HG03064 (cell line): Measurements from ENCODE around the gene IRF5.
"Not testable (repeated sequence)": the region's sequence is repeated elsewhere in the genome, so short reads cannot be mapped to it uniquely, and the experiment has no call there.

Source experiments
- ATAC-seq: cut with Tn5 transposase; IDR thresholded peaks from one replicate; pipeline ENCODE4 v1.9.1; 2021; ENCODE audit warnings: low read depth; ENCODE audit not compliant: unreplicated experiment

The IRF5 gene

GRCh38 chr7:128954830-128955802 is 17.4 kb downstream of the IRF5 start:
- ATAC-seq, result peak; percentile 54

- ATAC-seq, result no peak
Observed at GRCh38 chr7:128955981-128956380, 18.3 kb downstream of the IRF5 start.

DNA sequence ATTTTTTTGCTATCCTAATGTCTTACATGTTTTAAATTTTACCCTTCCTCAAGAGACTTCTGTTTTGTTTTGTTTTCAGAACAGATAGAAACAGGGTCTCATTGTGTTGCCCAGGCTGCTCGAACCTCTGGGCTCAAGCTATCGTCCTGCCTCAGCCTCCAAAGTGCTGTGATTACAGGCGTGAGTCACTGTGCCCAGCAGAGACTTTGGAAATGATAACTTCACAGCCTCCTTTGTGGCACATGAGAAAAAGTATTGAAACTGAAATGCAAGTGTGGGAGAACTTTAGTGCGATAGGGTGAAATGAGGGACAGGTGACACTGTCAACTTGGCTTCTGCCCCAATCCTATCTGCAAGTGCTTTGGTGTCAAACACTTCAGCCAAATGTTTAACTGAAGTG is 21.6 kb downstream of the IRF5 start:
- ATAC-seq, result no peak

GRCh38 chr7:128961030-128961659 is 23.4 kb downstream of the IRF5 start:
- ATAC-seq, result no peak

- ATAC-seq, result no peak
Observed at GRCh38 chr7:128962899-128963298, 25.2 kb downstream of the IRF5 start.

GRCh38 chr7:128963327-128963757 is 25.6 kb downstream of the IRF5 start:
- ATAC-seq, result no peak

- no peak for ATAC-seq
Observed at GRCh38 chr7:128968624-128969023, 30.9 kb downstream of the IRF5 start.

- ATAC-seq, result no peak
Observed at GRCh38 chr7:128974241-128974934, 36.7 kb downstream of the IRF5 start.

DNA sequence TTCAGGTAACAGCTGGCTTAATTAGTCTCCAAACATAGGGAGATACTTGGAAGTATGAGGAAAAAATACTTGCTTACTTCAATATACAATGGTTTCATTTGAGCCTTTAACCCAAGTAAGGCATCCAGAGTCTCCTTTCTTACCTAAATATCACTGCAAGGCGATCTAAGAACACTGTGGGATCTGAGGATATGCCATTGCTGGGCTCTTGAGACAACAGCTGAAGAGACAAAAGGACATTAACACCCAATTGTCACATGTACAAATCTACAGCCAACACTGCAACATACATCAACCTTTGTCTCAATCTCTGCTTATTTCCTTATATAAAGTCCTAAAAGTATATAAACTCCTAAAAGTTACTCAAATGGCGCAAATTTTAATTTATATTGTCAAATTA is 44.4 kb downstream of the IRF5 start:
- ATAC-seq, result no peak

DNA sequence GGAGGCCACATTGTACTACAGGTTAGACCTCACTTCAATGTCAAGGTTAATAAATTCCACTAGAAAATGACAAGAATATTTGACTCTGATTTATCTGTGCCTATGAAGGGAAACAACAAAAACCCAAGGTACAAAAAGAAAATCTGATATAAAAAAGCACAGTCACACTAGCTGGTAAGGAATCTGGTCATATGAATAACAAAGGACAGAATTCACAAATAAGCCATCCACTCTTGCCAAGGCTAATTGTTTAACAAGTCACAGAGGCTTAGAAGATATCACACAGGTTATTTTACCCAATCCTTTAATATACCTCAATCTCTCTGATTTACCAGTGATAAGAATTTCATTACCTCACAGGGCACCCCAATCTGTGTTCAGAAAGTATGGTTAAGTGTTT is 47.9 kb downstream of the IRF5 start:
- ATAC-seq, result no peak

GRCh38 chr7:128986609-128987008 is 48.9 kb downstream of the IRF5 start:
- ATAC-seq, result no peak

DNA sequence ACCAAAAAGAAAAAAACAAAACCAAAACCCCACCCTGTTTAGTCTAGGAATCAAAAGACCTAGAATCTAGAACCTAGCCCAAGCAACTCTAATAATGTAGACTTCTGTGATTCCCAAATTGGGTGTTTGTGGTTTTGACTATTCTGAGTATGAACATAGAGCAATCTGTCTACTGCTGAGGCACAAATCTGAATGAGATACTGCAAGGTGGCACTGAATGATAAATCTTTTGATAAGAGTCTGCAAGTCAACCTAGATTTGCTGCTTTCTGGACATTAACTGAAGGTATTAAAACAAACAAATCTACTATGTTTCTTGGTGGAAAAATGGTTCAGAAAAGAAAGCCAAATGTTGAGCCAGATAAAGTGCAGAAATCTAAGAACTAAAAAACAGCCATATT is 50.6 kb downstream of the IRF5 start:
- no peak for ATAC-seq

- no peak for ATAC-seq
Observed at GRCh38 chr7:128989961-128990360, 52.2 kb downstream of the IRF5 start.

- no peak for ATAC-seq
Observed at GRCh38 chr7:128993419-128993818, 55.7 kb downstream of the IRF5 start.

- not testable (repeated sequence) for ATAC-seq
Observed at GRCh38 chr7:128994560-128994959, 56.8 kb downstream of the IRF5 start.

- ATAC-seq, result no peak
Observed at GRCh38 chr7:128997181-128997580, 59.5 kb downstream of the IRF5 start.
